ENCODE results near the gene DCC.

The DCC gene

GRCh38 chr18:52816121-52816520 lies 476.1 kb downstream of the DCC start:
- TF ChIP-seq CTCF (IDR thresholded peaks at IDR 0.05; ENCODE audit: low read length, missing control alignments), result no peak
- H3K4me3 ChIP-seq (replicated peaks; ENCODE audit: low read depth, low read length), result no peak overlapping the region
- DNase-seq (ENCODE audit: low read depth), result no peak

- no peak for DNase-seq (ENCODE audit: low read depth)
- no peak overlapping the region for H3K4me3 ChIP-seq (replicated peaks; ENCODE audit: low read depth, low read length)
- no peak for TF ChIP-seq CTCF (IDR thresholded peaks at IDR 0.05; ENCODE audit: low read length, missing control alignments)
These were observed 482.2 kb downstream of the DCC start for GRCh38 chr18:52822160-52822559.

GRCh38 chr18:52824126-52824525 lies 484.1 kb downstream of the DCC start:
- no peak for TF ChIP-seq CTCF (IDR thresholded peaks at IDR 0.05; ENCODE audit: low read length, missing control alignments)
- DNase-seq (ENCODE audit: low read depth), result no peak
- no peak overlapping the region for H3K4me3 ChIP-seq (replicated peaks; ENCODE audit: low read depth, low read length)

GRCh38 chr18:52826994-52827393 lies 487.0 kb downstream of the DCC start:
- TF ChIP-seq CTCF (IDR thresholded peaks at IDR 0.05; ENCODE audit: low read length, missing control alignments), result no peak
- H3K4me3 ChIP-seq (replicated peaks; ENCODE audit: low read depth, low read length), result no peak overlapping the region
- no peak for DNase-seq (ENCODE audit: low read depth)

- no peak overlapping the region for H3K4me3 ChIP-seq (replicated peaks; ENCODE audit: low read depth, low read length)
- DNase-seq (ENCODE audit: low read depth), result no peak
- TF ChIP-seq CTCF (IDR thresholded peaks at IDR 0.05; ENCODE audit: low read length, missing control alignments), result no peak
These were observed 489.3 kb downstream of the DCC start for GRCh38 chr18:52829320-52829719.

GRCh38 chr18:52829876-52830405 lies 489.9 kb downstream of the DCC start:
- no peak overlapping the region for H3K4me3 ChIP-seq (replicated peaks; ENCODE audit: low read depth, low read length)
- no peak for TF ChIP-seq CTCF (IDR thresholded peaks at IDR 0.05; ENCODE audit: low read length, missing control alignments)
- DNase-seq (ENCODE audit: low read depth), result no peak

GRCh38 chr18:52844323-52844722 lies 504.3 kb downstream of the DCC start:
- DNase-seq (ENCODE audit: low read depth), result no peak
- no peak for TF ChIP-seq CTCF (IDR thresholded peaks at IDR 0.05; ENCODE audit: low read length, missing control alignments)
- H3K4me3 ChIP-seq (replicated peaks; ENCODE audit: low read depth, low read length), result no peak overlapping the region
